Gastrocnemius medialis (tissue), 4 donors: ENCODE data around the gene NFASC.

Source experiments
- CTCF ChIP-seq, 5 experiments: fragments of 450-650 bp in 3 of 5; fragments of 200-600 bp in 2 of 5; sonication (generic) in 2 of 5; IDR thresholded peaks in 4 of 5; conservative IDR thresholded peaks in 1 of 5; 1 replicate in 4 of 5; 2 replicates in 1 of 5; pipeline ENCODE4 v1.5.1; 2016 to 2019; ENCODE audit warnings: antibody characterized with exemption in 5 of 5, mild to moderate bottlenecking in 3 of 5, moderate library complexity in 3 of 5
- POLR2A ChIP-seq, 2 donors: fragments of 450-650 bp; IDR thresholded peaks; one replicate each; pipeline ENCODE4 v1.6.1; 2017; ENCODE audit warnings: antibody characterized with exemption in 2 of 2, mild to moderate bottlenecking in 2 of 2, moderate library complexity in 2 of 2

- TF ChIP-seq CTCF (IDR thresholded peaks at IDR 0.05 in 4 of 5, conservative IDR thresholded peaks at IDR 0.05 in 1 of 5) (no peak), POLR2A (IDR thresholded peaks at IDR 0.05) (no peak)
These were observed 144.1 kb downstream of the NFASC start for GRCh38 chr1:205014783-205015182.
